ENCODE measurements around the gene CEP85.

Gene CEP85

DNA sequence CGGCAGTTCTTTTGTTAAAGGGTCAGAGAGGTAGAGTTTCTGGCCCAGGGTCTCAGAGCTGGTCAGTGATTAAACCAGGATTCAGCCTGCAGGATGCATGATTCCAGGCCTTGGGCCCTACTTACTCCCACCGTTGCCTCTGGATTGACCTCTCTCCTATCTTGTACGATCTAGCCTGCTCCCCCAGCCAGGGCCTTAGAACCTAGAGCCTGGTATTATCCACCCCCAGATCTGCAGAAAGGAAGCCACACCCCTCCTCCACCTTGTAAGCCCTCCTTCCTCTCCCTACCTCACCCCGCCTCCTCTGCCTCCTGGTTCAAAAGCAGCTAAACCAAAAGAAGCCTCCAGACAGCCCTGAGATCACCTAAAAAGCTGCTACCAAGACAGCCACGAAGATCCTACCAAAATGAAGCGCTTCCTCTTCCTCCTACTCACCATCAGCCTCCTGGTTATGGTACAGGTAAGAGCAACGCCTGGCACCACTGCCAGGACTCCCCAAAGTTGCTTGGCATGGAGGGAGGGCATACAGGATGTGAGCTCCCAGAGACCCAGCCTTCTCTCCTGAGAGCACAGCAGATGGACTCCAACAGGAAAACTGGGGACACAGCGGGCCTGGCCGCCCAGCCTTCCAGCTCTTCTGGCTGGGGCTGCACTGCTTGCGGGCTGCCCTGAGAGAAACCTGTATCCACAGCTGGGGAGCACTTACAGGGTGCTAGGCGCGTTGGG lies 83.8 kb downstream of the CEP85 start, which contains the start of gene CD52:
TSS of gene CD52 (plus strand) at position 347 of the 726 bp plus-strand sequence. CDS start at position 407, 60 bp downstream.
- peak; percentile 91 for DNase-seq

DNA sequence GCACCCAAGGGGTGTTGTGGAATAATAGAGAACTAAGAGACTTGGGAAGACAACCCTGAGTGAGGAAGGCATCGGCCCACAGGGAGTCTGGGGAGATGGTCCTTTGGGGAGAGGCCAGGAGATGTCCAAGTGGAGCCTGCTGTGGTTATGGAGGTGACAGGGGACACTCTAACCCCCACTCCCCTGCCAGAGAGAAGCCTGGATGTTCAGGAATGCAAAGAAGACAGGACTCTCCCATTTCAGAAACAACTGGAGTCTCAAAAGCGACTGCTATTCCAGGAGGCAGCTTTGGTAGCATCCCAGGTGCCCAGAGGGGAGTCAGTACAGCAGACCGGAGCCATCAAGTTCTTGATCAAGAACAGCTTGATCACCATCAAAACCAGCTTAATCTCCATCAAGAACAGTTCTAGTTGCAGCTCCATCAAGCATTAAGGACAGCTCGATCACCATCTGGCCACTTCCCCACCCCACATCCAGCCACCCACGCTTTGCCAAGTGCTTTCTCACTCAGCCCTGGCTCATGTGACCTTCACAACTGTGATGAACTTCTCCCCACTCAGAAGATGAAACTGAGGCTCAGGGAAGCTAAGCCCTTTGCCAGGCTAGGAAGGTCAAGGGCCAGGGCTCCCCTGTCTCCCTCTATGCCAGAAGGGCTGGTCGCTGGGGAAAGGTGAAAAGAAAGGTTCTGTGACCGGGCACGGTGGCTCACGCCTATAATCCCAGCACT lies 84.5 kb downstream of the CEP85 start:
- peak; percentile 54 for DNase-seq

DNA sequence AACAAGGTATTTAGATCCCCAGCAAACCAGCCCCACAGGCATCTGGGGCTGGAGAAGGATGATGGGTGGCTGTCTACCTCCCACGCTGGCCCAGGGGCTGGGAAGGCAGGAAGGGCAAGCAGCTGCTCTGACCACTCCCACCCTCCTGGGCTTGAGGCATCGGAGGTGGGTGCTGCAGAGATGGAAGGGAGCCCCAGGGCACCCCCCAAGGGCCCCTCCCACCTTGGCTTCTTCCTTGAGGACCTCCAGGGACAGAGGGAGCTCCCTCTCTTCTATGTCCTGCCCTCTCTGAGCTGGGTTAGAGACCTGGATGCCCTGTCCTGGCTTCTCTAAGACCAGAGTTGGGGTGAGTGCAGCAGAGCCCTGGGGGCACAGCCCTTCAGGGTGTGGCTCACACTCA lies 86.9 kb downstream of the CEP85 start:
- peak; percentile 28 for DNase-seq

DNA sequence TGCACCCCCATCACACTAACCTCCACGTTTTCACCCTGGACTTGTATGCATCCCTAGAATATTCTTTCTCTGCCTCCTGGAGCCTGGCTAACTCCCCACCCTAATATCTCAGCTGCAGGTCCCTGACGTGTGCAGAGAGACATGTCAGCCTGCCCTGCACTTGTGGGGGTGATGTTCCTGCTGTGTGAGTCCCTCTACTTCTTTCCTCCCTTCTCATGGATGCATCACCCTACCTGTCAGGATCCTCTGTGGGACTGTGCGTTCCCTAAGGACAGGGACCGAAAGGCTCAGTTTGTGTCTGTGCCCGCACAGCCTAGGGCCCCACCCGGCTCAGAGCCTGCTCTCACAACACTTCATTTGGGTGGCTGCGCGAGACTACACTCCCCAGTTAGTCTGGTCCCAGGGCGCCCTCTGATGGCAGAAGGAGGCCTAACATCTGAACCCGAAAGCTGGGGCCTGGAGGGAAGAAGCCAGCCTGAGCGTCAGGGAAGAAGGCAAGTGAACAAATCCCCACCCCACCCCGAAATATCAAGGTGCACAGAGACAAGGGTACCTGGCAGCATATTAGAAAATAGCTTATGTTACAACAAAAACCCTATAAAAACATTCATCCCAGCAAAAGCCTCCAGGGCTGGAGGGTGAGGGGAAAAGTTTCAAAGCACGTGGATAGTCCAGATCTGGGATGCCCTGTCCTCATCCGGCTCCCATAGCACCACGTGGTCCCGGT lies 87.5 kb downstream of the CEP85 start:
- peak; percentile 96 for DNase-seq

DNA sequence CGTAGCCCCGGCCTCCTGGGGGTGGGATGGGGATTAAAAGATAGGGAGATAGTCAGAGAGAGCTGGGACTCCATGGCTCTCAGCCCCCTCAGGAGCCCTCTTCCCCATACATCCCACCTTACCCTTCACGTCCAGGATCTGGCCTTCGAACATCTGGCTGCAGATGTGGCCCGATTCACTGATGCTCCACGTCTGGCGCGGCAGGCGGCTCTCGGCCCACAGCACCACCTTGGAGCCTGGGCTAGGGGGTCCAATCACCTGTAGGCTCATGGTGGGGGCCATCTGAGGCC lies 88.0 kb downstream of the CEP85 start:
- no peak for DNase-seq

DNA sequence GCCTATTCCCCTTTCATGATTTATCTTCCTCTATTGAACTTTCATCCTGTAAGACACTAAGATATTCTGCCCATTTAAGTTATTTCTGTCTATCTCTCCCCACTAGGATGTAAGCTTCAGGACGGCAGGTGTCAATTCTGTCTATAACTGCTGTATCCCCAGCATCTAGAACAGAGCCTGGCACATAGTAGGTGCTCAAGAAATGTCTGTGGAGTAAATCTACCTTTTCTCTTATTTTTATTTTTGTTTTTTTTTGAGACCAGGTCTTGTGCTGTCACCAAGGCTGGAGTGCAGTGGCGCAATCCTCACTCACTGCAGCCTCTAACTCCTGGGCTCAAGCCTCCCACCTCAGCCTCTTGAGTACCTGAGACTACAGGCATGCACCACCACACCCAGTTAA lies 89.4 kb downstream of the CEP85 start:
- no peak for DNase-seq

DNA sequence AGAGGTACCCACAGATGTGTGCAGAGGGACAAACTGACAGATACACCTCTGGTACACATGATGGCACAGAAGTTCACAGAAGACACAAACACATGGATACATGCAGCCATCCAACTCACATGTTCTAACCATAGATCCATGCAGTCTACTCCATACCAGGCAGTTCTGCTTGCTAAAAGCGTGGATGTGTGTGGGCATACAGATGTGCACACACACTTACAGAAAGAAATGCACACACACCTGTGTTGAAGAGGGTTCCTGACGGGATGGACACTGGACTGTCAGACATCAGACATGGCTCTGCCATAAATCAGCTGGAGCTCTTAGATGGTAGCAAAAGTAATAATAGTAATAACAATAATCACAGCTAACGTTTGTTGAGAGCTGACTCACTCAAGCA lies 90.5 kb downstream of the CEP85 start:
- DNase-seq = no peak

DNA sequence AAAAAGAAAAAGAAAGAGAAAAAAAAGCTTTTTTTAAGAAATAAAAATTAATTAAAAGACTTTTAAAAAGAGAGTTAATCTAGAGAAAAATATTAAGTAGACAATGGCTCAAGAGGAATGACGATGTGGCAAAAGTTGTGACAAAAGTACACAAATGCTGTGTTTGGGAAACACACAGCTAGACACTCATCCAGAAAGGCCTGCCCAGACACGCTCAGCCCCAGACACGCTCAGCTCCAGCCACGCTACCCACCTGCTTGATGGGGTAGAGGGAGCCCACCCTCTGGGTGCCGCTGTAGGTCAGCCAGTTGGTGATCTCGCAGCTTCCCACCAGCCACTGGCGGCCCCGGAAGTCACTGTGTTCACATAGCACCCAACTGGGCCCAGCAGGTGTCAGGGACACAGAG lies 94.0 kb downstream of the CEP85 start:
- no peak for DNase-seq

Measured in CD4-positive, alpha-beta T cell treated with Interleukin-17A for 4 hours (primary cell).